ENCODE results near the gene KCNG3.

The KCNG3 gene

GRCh38 chr2:42449163-42450087 lies 44.4 kb downstream of the KCNG3 start:
- H3K9ac ChIP-seq (ENCODE audit: low read length), result no peak overlapping the region
- H3K36me3 ChIP-seq (ENCODE audit: control insufficient read depth, insufficient read depth, low read length, severe bottlenecking), result no peaks in the 10 kb centered on the region
- H3K4me3 ChIP-seq (ENCODE audit: low read length), result no peak overlapping the region
- H3K4me1 ChIP-seq (ENCODE audit: control insufficient read depth, insufficient read depth, low read length), result no peaks in the 10 kb centered on the region
- no peaks in the 10 kb centered on the region for H3K9me3 ChIP-seq (ENCODE audit: control insufficient read depth, low read length)
- peaks cover under 1% of the 10 kb centered on the region for H3K27me3 ChIP-seq (replicated peaks; ENCODE audit: control insufficient read depth, insufficient read depth, low read length)
- DNase-seq (ENCODE audit: low read depth), result no peak

- DNase-seq (ENCODE audit: low read depth), result no peak
- Histone ChIP-seq H3K27me3 (replicated peaks; ENCODE audit: control insufficient read depth, insufficient read depth, low read length) (peaks cover 11% of the 10 kb centered on the region), H3K4me3 (ENCODE audit: low read length) (no peak overlapping the region), H3K9me3 (ENCODE audit: control insufficient read depth, low read length) (no peaks in the 10 kb centered on the region), H3K36me3 (ENCODE audit: control insufficient read depth, insufficient read depth, low read length, severe bottlenecking) (no peaks in the 10 kb centered on the region), H3K4me1 (ENCODE audit: control insufficient read depth, insufficient read depth, low read length) (no peaks in the 10 kb centered on the region), H3K9ac (ENCODE audit: low read length) (no peak overlapping the region)
Measured at GRCh38 chr2:42448163-42448562, 45.6 kb downstream of the KCNG3 start.

GRCh38 chr2:42446503-42447271 lies 47.1 kb downstream of the KCNG3 start:
- DNase-seq (ENCODE audit: low read depth), result peak; percentile 9
- H3K4me3 ChIP-seq (ENCODE audit: low read length), result no peak overlapping the region

GRCh38 chr2:42443718-42444399 lies 49.9 kb downstream of the KCNG3 start:
- no peak for DNase-seq (ENCODE audit: low read depth)
- Histone ChIP-seq H3K27me3 (replicated peaks; ENCODE audit: control insufficient read depth, insufficient read depth, low read length) (peaks cover 11% of the 10 kb centered on the region), H3K9ac (ENCODE audit: low read length) (no peak overlapping the region), H3K4me1 (ENCODE audit: control insufficient read depth, insufficient read depth, low read length) (no peaks in the 10 kb centered on the region), H3K4me3 (ENCODE audit: low read length) (no peak overlapping the region), H3K36me3 (ENCODE audit: control insufficient read depth, insufficient read depth, low read length, severe bottlenecking) (no peaks in the 10 kb centered on the region), H3K9me3 (ENCODE audit: control insufficient read depth, low read length) (no peaks in the 10 kb centered on the region)

More at GRCh38 chr2:42446503-42447271, 47.1 kb downstream of the KCNG3 start:
- no peaks in the 10 kb centered on the region for H3K36me3 ChIP-seq (ENCODE audit: control insufficient read depth, insufficient read depth, low read length, severe bottlenecking)
- H3K4me1 ChIP-seq (ENCODE audit: control insufficient read depth, insufficient read depth, low read length), result no peaks in the 10 kb centered on the region
- no peak overlapping the region for H3K9ac ChIP-seq (ENCODE audit: low read length)
- H3K27me3 ChIP-seq (replicated peaks; ENCODE audit: control insufficient read depth, insufficient read depth, low read length), result peaks cover 11% of the 10 kb centered on the region
- no peaks in the 10 kb centered on the region for H3K9me3 ChIP-seq (ENCODE audit: control insufficient read depth, low read length)

- Histone ChIP-seq H3K9ac (ENCODE audit: low read length) (no peak overlapping the region), H3K4me3 (ENCODE audit: low read length) (no peak overlapping the region), H3K4me1 (ENCODE audit: control insufficient read depth, insufficient read depth, low read length) (no peaks in the 10 kb centered on the region), H3K27me3 (replicated peaks; ENCODE audit: control insufficient read depth, insufficient read depth, low read length) (peaks cover 11% of the 10 kb centered on the region), H3K36me3 (ENCODE audit: control insufficient read depth, insufficient read depth, low read length, severe bottlenecking) (no peaks in the 10 kb centered on the region), H3K9me3 (ENCODE audit: control insufficient read depth, low read length) (no peaks in the 10 kb centered on the region)
- DNase-seq (ENCODE audit: low read depth), result no peak
Measured at GRCh38 chr2:42442774-42443173, 51.0 kb downstream of the KCNG3 start.

GRCh38 chr2:42438685-42439084 lies 55.1 kb downstream of the KCNG3 start:
- Histone ChIP-seq H3K36me3 (ENCODE audit: control insufficient read depth, insufficient read depth, low read length, severe bottlenecking) (no peaks in the 10 kb centered on the region), H3K4me1 (ENCODE audit: control insufficient read depth, insufficient read depth, low read length) (no peaks in the 10 kb centered on the region), H3K4me3 (ENCODE audit: low read length) (no peak overlapping the region), H3K9me3 (ENCODE audit: control insufficient read depth, low read length) (no peaks in the 10 kb centered on the region), H3K27me3 (replicated peaks; ENCODE audit: control insufficient read depth, insufficient read depth, low read length) (peaks cover 7% of the 10 kb centered on the region), H3K9ac (ENCODE audit: low read length) (no peak overlapping the region)
- DNase-seq (ENCODE audit: low read depth), result no peak

- no peaks in the 10 kb centered on the region for H3K36me3 ChIP-seq (ENCODE audit: control insufficient read depth, insufficient read depth, low read length, severe bottlenecking)
- DNase-seq (ENCODE audit: low read depth), result no peak
- H3K9me3 ChIP-seq (ENCODE audit: control insufficient read depth, low read length), result no peaks in the 10 kb centered on the region
- peaks cover 3% of the 10 kb centered on the region for H3K4me1 ChIP-seq (ENCODE audit: control insufficient read depth, insufficient read depth, low read length)
- H3K4me3 ChIP-seq (ENCODE audit: low read length), result no peak overlapping the region
- peaks cover 3% of the 10 kb centered on the region for H3K27me3 ChIP-seq (replicated peaks; ENCODE audit: control insufficient read depth, insufficient read depth, low read length)
- H3K9ac ChIP-seq (ENCODE audit: low read length), result no peak overlapping the region
Measured at GRCh38 chr2:42436370-42436769, 57.4 kb downstream of the KCNG3 start.

- Histone ChIP-seq H3K36me3 (ENCODE audit: control insufficient read depth, insufficient read depth, low read length, severe bottlenecking) (no peaks in the 10 kb centered on the region), H3K4me1 (ENCODE audit: control insufficient read depth, insufficient read depth, low read length) (peaks cover 7% of the 10 kb centered on the region), H3K27me3 (replicated peaks; ENCODE audit: control insufficient read depth, insufficient read depth, low read length) (peaks cover 3% of the 10 kb centered on the region), H3K9me3 (ENCODE audit: control insufficient read depth, low read length) (no peaks in the 10 kb centered on the region), H3K9ac (ENCODE audit: low read length) (no peak overlapping the region), H3K4me3 (ENCODE audit: low read length) (no peak overlapping the region)
- DNase-seq (ENCODE audit: low read depth), result no peak
Measured at GRCh38 chr2:42435628-42436027, 58.2 kb downstream of the KCNG3 start.

- no peaks in the 10 kb centered on the region for H3K27me3 ChIP-seq (replicated peaks; ENCODE audit: control insufficient read depth, insufficient read depth, low read length)
- no peaks in the 10 kb centered on the region for H3K36me3 ChIP-seq (ENCODE audit: control insufficient read depth, insufficient read depth, low read length, severe bottlenecking)
- H3K4me1 ChIP-seq (ENCODE audit: control insufficient read depth, insufficient read depth, low read length), result peaks cover 7% of the 10 kb centered on the region
- H3K9ac ChIP-seq (ENCODE audit: low read length), result no peak overlapping the region
- H3K9me3 ChIP-seq (ENCODE audit: control insufficient read depth, low read length), result no peaks in the 10 kb centered on the region
- DNase-seq (ENCODE audit: low read depth), result no peak
- no peak overlapping the region for H3K4me3 ChIP-seq (ENCODE audit: low read length)
Measured at GRCh38 chr2:42430188-42430587, 63.6 kb downstream of the KCNG3 start.

- no peaks in the 10 kb centered on the region for H3K27me3 ChIP-seq (replicated peaks; ENCODE audit: control insufficient read depth, insufficient read depth, low read length)
- H3K9ac ChIP-seq (ENCODE audit: low read length), result no peak overlapping the region
- H3K9me3 ChIP-seq (ENCODE audit: control insufficient read depth, low read length), result no peaks in the 10 kb centered on the region
- H3K36me3 ChIP-seq (ENCODE audit: control insufficient read depth, insufficient read depth, low read length, severe bottlenecking), result no peaks in the 10 kb centered on the region
- no peak overlapping the region for H3K4me3 ChIP-seq (ENCODE audit: low read length)
- peaks cover 8% of the 10 kb centered on the region for H3K4me1 ChIP-seq (ENCODE audit: control insufficient read depth, insufficient read depth, low read length)
- DNase-seq (ENCODE audit: low read depth), result no peak
Measured at GRCh38 chr2:42429352-42429751, 64.4 kb downstream of the KCNG3 start.

- Histone ChIP-seq H3K27me3 (replicated peaks; ENCODE audit: control insufficient read depth, insufficient read depth, low read length) (no peaks in the 10 kb centered on the region), H3K36me3 (ENCODE audit: control insufficient read depth, insufficient read depth, low read length, severe bottlenecking) (no peaks in the 10 kb centered on the region), H3K4me3 (ENCODE audit: low read length) (no peak overlapping the region), H3K9me3 (ENCODE audit: control insufficient read depth, low read length) (no peaks in the 10 kb centered on the region), H3K4me1 (ENCODE audit: control insufficient read depth, insufficient read depth, low read length) (peaks cover 32% of the 10 kb centered on the region), H3K9ac (ENCODE audit: low read length) (no peak overlapping the region)
- DNase-seq (ENCODE audit: low read depth), result no peak
Measured at GRCh38 chr2:42425697-42426096, 68.1 kb downstream of the KCNG3 start.

Data from adipocyte (in vitro differentiated cells).